GM20431 (cell line): ENCODE results near the gene CD247.

Experiments used
- in situ Hi-C: fragments of 300-500 bp; cut with MseI, MboI; formaldehyde crosslinking; loops from one replicate; pipeline ENCODE4 v1.15.0; 2020; ENCODE audit warnings: low sequenced_read_pairs; ENCODE audit not compliant: unreplicated experiment

The CD247 gene

DNA sequence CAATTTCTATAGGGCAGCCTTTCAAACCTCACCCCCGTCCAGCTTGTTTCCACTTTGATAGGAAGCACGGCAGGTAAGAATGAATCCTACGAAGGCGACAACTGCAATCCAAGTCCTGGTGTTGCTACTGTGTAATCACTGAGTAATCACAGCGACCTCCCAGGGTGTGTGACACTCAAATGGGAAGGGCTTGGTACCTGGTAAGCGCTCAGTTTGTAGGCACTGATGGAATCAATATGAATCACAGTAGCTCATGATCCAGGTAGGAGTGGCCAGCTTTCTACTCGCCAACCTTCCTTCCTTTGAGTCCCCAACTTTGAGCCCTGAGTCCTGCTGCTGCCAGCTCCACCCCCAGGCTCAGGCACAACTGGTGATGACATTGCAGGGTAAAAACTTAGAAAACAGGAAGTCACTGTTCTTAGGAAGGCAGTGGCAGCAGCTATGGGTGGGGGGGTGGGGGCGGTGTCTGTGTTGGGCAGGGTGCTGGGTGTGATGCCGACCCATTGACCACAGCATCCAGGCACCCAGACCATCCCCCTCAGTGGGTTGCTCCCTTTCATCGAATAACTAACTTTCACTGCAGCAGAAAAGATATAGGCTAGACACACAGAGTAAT is 70.7 kb downstream of the CD247 start:
- in situ Hi-C loops, result loop anchor here (10.0 to 25.0 kb wide), 3 partner anchors 87 to 383 kb away; no protein-coding TSS in a partner anchor

DNA sequence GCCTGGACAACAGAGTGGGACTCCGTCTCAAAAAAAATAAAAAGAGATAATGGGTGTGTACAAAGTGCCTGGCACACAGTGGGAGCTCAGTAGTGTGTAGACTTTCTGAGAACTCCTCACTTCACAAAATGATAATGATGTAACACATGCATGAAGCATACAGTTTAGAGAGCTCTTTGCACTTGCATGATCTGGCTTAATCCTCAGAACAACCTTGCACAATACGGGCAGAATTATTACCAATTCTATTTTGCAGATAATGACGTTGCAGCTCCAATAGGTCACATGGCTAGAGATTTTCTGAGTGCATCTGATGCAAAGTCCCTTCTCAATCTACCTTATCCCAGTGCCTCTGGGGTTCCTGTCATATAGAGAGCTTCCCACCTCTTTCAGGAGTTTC is 71.4 kb downstream of the CD247 start:
- in situ Hi-C loops, result loop anchor here (10.0 to 25.0 kb wide), 3 partner anchors 88 to 382 kb away; no protein-coding TSS in a partner anchor

DNA sequence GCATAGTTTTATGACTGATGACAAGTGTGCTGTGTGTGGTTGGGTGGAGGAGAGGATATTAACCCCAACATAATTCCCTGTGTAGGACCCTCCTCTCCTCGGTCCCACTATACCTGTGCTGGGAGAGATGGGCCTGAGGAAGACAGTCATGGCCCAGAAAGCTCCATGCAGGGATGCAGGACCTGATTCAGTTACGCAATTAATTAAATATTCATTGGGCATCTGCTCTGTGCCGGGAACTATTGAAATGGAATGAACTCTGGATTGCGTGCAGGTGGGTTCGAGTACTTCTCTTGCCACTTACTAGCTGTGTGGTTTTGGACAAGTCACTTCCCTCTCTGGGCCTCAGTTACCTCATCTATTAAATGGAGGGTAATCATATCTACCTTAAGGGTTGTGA is 74.6 kb downstream of the CD247 start:
- in situ Hi-C loops, result loop anchor here (10.0 to 25.0 kb wide), 3 partner anchors 91 to 379 kb away; no protein-coding TSS in a partner anchor

DNA sequence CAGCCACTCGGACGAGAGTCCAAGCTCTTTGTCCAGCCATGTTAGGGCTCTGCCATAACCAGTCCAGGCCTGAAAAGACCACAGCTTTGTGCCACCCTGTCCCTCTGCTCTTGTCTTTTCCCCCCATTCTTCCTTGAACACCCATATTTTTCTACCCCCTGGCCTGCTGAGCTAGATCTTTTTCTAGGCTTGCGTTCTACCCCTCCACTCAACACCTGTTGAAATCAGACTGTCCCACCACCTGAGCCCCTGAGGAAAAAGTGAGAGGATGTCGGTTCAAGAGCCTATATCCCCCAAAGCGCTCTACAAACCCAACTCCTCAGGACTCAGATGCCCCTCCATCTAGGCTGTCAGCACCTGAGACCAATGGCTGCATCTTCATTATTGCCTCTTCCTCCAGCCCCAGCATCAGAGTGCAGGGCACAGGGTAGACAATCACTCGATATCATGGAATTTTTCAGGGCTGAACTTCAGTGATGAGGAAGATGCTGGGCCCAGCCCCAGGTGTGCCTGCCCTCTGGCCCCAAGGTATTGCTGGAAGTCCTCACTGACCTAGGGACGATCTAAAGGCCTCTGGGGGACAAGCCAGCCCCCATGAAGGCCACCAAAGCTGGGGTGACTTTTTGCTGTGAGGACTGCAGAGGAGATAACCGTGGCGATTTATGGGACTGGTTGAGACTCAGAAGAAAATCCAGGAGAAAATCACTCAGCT is 75.3 kb downstream of the CD247 start:
- in situ Hi-C loops, result loop anchor here (10.0 to 25.0 kb wide), 3 partner anchors 92 to 378 kb away; no protein-coding TSS in a partner anchor

DNA sequence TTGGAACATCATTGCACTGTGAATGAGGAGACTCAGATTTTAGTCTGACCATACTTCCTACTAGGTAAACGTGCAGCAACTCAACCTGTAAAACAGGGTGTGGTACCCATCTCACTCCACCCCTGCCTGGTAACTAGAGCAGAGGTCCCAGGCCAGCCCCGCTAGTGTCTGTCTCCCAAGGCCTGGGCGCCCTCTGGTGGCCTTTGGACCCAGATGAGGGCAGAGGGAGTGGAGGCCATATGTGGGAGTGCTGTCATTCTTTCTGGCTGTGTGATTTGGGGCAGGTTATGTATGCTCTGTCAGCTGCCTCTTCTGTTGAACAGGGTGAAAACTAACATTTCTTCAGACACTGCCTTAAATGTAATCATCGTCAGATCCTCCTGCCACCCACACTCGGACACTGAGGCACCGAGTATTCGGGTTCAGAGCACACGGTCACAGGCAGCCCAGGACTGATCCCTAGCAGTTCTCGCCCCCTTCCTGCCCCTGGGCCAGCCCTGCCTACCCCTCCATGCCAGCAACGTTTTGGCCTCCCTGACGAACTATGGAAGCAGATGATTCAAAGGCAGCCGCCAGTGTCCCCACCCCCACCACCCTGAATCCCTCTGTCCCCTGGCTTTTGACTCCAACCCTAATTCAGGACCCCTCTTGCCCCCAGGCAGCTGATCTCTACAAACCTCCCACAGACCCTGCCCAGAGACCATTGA is 76.0 kb downstream of the CD247 start:
- in situ Hi-C loops, result loop anchor here (10.0 to 25.0 kb wide), 3 partner anchors 93 to 377 kb away; no protein-coding TSS in a partner anchor

DNA sequence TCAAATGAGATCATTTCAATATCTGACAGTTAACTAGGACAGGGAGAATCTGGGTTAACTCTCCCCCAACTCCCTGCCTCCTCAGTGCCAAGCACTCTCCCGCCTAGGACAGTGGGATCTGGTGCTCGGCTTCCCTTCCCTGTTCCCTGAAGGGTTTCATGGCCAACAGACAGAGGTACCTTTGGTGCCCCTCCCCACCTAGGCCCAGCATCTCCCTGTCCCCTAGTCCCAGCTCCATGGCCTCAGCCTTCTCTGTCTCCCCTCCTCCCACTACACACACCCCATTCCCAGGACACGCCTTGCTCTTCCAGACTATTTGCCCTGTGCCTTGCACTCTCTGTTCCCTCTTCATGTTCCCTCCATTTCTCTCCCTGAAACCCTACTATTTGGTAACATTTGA is 77.1 kb downstream of the CD247 start:
- in situ Hi-C loops, result loop anchor here (10.0 to 25.0 kb wide), 3 partner anchors 94 to 376 kb away; no protein-coding TSS in a partner anchor

DNA sequence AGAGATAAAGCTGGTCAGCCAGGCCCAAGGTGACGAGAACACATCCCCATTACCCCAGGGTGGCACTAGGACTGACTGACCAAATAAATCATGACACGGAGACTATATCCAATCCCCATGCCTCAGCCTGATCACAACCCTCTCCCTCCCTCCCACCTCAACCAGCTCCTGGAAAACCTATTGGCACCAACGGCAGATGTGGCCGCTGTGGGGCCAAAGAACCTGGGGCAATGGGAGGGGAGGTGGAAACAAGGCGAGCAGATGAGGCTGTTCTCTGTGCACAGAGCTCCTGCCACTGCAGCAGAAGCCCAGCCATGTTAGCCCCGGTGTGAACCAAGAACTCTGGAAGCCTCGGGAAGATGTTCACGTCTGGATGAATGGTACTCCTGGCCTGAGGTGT is 77.6 kb downstream of the CD247 start:
- in situ Hi-C loops, result loop anchor here (10.0 to 25.0 kb wide), 3 partner anchors 94 to 376 kb away; no protein-coding TSS in a partner anchor

DNA sequence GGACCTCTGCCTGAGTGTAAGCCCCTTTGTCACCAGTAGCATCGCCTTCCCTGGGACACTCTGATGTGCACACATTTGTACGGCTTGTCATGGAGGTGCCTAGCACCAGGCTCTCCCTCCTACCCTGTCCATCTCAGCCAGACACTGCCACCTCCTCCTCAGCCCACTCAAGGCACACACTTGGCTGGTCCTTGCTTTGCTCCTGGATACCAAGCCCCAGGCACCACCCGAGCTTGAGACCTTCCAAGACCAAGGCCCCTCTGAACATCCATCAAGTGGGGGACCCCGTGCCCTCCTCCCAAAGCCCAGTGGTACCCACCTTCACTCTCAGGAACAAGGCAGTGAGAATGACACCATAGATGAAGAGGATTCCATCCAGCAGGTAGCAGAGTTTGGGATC is 78.0 kb downstream of the CD247 start:
- in situ Hi-C loops, result loop anchor here (10.0 to 25.0 kb wide), 3 partner anchors 94 to 376 kb away; no protein-coding TSS in a partner anchor

DNA sequence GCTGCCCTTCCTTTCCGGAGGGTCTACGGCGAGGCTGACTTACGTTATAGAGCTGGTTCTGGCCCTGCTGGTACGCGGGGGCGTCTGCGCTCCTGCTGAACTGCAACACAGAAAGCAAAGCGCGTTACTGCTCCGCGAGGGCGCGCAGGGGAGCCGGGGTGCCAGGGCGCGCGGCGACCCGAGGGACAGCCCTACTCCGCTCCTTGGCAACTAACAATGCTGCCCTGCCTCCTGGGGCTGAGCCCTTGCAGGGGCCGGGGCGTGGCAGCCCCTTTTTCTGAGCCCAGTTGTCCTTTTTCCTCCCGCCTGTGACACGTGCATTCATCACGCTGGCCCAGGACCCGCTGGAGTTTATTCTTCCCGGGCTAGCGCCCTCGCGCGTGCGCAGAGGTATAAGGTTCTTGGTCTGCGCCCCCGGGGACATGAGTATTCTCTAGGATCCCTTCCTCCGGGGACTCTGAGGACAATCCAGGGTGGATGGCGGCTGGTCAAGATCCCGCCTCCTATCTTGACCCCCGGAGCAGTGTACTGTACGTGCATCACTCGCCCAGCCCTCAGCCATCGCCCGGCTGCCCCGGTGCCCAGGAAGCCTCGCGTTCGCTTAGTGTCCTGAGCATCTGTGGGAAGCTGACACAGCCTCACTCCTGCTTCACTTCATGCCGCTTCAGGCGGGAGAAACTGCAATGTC is 78.9 kb downstream of the CD247 start:
- in situ Hi-C loops, result loop anchor here (25.0 kb wide), 1 partner anchor 177 kb away; no protein-coding TSS in a partner anchor

DNA sequence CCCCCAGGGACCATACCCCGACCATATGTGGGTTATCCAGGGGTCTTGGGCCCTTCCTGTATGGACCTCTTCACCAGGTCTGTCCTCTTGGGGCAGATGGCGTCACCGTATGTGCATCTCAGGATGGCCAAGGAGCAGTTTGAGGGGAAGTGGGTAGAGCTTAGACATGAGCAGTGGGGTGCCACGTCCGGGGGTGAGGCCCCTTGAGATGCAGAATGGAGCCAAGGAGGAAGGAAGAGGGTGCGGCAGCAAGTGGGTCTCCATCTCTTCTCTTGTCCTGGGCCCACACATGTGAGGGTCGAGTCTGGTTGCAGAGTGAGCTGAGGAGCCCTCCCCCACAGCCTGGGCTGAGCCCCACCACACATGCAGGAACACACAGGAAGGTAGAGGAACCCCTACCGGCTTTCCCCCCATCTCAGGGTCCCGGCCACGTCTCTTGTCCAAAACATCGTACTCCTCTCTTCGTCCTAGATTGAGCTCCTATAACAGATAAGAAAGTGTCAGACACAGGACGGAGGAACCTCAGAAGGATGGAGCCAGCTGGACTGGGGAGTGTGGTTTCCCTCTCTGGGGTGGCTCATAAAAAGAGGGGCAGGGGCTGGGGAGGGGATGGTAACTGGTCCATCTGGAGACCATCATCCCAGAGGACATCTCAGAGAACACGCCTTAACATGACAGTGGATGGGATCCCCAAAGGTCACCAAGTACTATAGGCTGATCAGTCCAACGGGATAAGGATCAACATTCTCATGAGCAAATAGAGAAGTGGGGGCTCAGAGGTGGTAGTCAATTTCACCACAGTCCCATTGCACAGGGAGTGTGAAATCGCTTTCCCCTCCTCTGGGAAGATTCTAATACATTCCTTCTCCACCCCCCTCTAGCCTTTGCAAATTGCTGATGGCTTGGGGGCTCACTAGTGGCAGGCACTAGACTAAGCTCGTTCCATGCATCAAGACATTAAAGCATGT is 79.9 kb downstream of the CD247 start:
- in situ Hi-C loops, result loop anchor here (25.0 kb wide), 1 partner anchor 176 kb away; no protein-coding TSS in a partner anchor

DNA sequence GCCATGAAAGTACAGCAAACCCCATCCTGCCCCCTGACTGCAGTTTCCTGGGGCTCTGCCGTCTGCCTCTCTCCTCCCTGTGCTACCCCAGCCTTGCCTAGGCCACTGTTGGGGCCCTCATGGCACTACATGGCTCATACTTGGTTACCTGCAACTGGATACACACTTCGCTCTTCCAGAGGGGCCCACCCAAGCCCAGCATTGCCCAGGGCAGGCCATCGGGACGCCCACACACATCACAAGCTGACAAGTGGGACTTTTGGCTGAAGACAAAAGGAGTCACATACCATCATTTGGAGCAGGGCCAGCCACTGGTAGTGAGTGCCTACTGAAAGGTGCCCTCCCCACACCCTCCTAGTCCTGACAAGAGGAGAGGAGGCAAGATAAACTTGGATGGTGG is 82.8 kb downstream of the CD247 start:
- in situ Hi-C loops, result loop anchor here (25.0 kb wide), 1 partner anchor 173 kb away; no protein-coding TSS in a partner anchor

DNA sequence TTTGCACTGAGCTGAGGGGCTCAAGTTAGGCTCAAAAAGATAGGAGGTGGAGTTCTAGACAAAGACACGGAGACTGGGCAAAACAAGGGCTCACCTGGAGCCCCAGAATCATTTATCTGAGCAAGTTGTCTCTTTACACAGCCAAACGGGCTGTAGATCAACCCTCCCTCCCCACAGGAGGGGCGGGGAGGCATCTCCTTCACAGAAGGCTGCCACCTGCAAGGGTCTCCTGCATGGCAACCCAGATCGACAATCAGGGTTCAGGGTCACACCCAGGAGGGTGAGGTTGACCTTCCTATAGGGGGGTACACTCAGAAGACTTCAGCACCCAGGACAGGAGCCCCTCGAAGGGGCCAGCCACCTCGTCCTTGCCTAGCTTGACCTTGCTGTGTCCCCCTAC is 84.0 kb downstream of the CD247 start:
- in situ Hi-C loops, result loop anchor here (25.0 kb wide), 1 partner anchor 172 kb away; no protein-coding TSS in a partner anchor

DNA sequence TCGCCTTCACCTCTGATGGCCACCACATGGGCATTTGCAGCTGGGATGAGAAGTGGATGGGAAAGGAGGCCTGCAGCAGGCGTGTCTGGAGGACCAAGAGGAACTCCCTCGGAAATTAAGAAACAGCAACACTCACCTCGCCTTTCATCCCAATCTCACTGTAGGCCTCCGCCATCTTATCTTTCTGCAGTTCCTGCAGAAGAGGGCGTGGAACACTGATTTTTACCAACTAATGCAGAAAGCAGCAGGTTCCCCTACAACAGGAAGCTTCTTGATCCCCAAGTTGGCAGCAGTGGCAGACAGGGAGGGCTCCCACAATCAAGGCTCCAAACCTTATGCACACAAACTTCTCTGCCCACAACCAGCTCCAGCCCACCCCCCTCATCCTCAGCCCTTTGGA is 84.4 kb downstream of the CD247 start:
- in situ Hi-C loops, result loop anchor here (25.0 kb wide), 1 partner anchor 172 kb away; no protein-coding TSS in a partner anchor

DNA sequence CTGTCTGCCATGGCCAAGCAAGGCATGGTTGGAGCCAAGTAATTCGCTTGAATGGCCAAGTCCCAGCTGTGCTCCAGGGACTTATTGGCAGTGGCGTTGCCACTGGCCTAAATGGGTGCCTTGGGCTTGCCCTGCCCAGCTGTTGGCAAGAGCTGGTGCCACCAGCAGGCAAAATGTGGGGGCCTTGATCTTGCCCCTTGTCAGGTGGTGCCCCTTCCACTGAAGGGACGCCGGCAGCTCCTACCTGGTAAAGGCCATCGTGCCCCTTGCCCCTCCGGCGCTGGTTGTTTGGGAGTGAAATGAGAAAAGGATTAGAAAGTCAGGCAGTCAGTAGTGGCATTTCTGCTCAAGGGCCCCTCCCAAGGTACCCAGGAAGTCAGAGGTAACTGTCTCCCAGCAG is 85.5 kb downstream of the CD247 start:
- in situ Hi-C loops, result loop anchor here (25.0 kb wide), 1 partner anchor 170 kb away; no protein-coding TSS in a partner anchor

DNA sequence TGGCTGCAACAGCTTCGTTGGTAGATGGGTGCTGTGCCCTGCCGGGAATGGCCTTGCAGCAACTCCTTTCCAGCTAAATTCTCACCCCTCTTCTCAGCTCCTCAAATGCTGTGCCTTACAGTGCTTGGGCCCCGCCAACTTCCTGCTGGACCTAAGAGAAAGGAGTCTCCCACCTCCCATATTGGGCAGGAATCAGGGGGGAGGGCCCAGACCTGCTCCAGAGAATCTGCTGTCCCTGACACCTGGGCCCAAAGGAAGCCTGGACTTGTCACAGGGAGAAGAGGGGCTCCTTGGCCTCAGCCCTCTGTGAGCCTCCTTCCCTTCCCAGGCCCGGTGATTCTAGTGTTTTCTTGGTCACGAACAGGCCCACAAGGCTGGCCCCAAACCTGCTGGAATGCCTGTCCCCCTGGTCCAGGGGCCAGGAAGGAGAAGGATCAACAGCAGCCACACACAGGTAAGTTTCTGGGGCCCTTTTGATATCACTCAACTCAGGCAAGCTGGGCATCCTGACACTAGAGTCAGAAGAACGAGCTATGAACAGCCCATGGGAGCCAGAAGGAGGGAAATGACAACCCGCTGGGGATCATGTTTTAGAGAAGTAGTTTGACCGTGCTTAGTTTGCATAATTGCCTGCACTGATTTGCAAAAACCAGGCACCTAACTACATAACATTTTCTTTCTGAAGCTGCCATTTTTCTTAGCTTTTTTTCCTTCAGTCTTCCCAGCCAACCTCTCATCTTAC is 86.2 kb downstream of the CD247 start:
- in situ Hi-C loops, result loop anchor here (25.0 kb wide), 1 partner anchor 170 kb away; no protein-coding TSS in a partner anchor

DNA sequence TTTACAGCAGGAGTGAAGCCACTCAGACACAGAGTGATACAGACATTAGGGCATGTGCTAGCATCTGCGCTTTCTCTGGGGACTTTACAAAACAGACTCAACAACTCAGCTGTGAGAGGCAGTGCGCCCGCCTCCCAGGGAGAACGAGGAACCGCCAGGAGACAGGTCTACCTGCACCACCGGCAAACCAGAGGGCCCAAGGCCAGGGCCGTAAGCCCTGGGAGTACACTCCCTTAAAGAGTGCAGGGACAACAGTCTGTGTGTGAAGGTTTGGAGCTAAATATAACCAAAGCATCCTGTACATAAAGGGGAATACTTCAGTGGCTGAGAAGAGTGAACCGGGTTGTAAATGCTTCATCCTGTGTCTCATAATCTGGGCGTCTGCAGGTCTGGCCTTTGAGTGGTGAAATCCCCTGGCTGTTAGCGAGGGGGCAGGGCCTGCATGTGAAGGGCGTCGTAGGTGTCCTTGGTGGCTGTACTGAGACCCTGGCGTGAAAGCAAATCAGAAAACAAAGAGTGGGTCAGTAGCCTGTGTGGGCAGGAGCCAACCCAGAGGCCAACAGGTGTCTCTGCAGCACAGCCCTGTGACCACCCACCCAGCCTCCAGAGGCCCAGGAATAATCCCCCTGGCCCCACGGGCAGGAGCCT is 86.9 kb downstream of the CD247 start:
- in situ Hi-C loops, result loop anchor here (25.0 kb wide), 1 partner anchor 169 kb away; no protein-coding TSS in a partner anchor

DNA sequence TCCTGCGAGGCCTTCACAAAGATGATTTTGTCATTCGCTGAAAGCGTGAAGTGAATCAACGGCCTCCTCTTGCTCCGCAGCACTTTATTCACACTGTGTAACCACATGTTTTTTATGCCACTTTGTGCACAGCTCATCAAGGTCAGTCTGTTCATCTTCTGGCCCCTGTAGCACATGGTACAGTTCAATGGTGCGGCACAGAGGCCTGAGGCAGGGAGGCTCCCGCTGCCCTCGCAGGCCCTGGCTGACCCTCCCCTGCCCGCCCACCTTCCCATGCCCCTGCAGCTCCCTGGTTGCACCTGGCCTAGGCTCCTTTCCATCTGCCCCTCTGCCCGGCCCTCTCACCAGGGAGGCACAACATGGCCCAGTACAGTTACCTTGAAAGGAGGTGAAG is 87.5 kb downstream of the CD247 start:
- in situ Hi-C loops, result loop anchor here (25.0 kb wide), 1 partner anchor 169 kb away; no protein-coding TSS in a partner anchor
